IMR-90 (cell line): ENCODE measurements around the gene SPOCK3. TPM values are rescaled to one million over a fixed set of nuclear protein-coding genes. Genes with fewer than 3 reads are reported as not detected.

Experiments used
- ATAC-seq: fragments of 200-7000 bp; cut with Tn5 transposase; 2 replicates; pipeline ENCODE4 v1.9.1; 2020; ENCODE audit warnings: low read depth, mild to moderate bottlenecking, moderate library complexity
- BruUV-seq: library from RNA; stranded (reverse); fragments of 400-500 nt; replicated peaks from 2 replicates; lab custom pipeline; 2021; lab: Mats Ljungman, UMichigan
- CTCF ChIA-PET: fragments of 300-600 bp; formaldehyde crosslinking; extraction: SDS; loops from one replicate; lab custom pipeline; 2021; ENCODE audit warnings: antibody characterized with exemption; lab: Yijun Ruan, JAX
- POLR2A ChIA-PET: fragments of 300-600 bp; sonication (Branson Sonifier 250); formaldehyde crosslinking; loops from one replicate; lab custom pipeline; 2022; ENCODE audit warnings: antibody characterized with exemption; ENCODE audit not compliant: unreplicated experiment; lab: Charles Lee
- DNase-seq: peaks from one replicate; pipeline ENCODE4 v3.0.0; 2013
- H2AFZ ChIP-seq: replicated peaks from 2 replicates; pipeline ENCODE3; 2013; ENCODE audit warnings: low read length, mild to moderate bottlenecking; ENCODE audit not compliant: poor library complexity
- H2AK5ac ChIP-seq: 2 replicates; pipeline ENCODE4 v1.6.1; 2013; ENCODE audit warnings: low read depth, low read length, inconsistent platforms
- H2AK9ac ChIP-seq: replicated peaks from 2 replicates; pipeline ENCODE3; 2013; ENCODE audit warnings: mild to moderate bottlenecking, low read depth, low read length, moderate library complexity; ENCODE audit not compliant: poor library complexity
- H2BK120ac ChIP-seq: 2 replicates; pipeline ENCODE4 v1.6.1; 2013; ENCODE audit warnings: low read depth, low read length, inconsistent platforms
- H2BK15ac ChIP-seq: 3 replicates; pipeline ENCODE4 v1.6.1; 2013; ENCODE audit warnings: low read depth, low read length, inconsistent platforms
- H2BK20ac ChIP-seq: 2 replicates; pipeline ENCODE4 v1.6.1; 2013; ENCODE audit warnings: low read depth, mild to moderate bottlenecking, inconsistent platforms, low read length, moderate library complexity
- H2BK5ac ChIP-seq: 2 replicates; pipeline ENCODE4 v1.6.1; 2013; ENCODE audit warnings: mild to moderate bottlenecking, low read depth, low read length, inconsistent platforms; ENCODE audit not compliant: poor library complexity, severe bottlenecking
- H3K14ac ChIP-seq: replicated peaks from 2 replicates; pipeline ENCODE4 v1.6.1; 2013; ENCODE audit warnings: low read depth, low read length, inconsistent platforms
- H3K18ac ChIP-seq: 2 replicates; pipeline ENCODE4 v1.6.1; 2013; ENCODE audit warnings: low read depth, low read length, control low read depth
- H3K23ac ChIP-seq: 2 replicates; pipeline ENCODE4 v1.6.1; 2013; ENCODE audit warnings: low read depth, low read length, inconsistent platforms
- H3K27ac ChIP-seq: 2 replicates; pipeline ENCODE4 v1.5.1; 2013; ENCODE audit warnings: mild to moderate bottlenecking, control low read depth, low read length; ENCODE audit not compliant: insufficient read depth
- H3K27me3 ChIP-seq: 2 replicates; pipeline ENCODE4 v1.6.1; 2013; ENCODE audit warnings: low read length; ENCODE audit not compliant: control insufficient read depth, insufficient read depth
- H3K36me3 ChIP-seq: 2 replicates; pipeline ENCODE4 v1.6.1; 2013; ENCODE audit warnings: low read length, mixed read lengths; ENCODE audit not compliant: control insufficient read depth, insufficient read depth
- H3K4ac ChIP-seq: 2 replicates; pipeline ENCODE4 v1.6.1; 2013; ENCODE audit warnings: low read depth, low read length, inconsistent platforms
- H3K4me1 ChIP-seq: 2 replicates; pipeline ENCODE4 v1.6.1; 2013; ENCODE audit warnings: low read length, mixed read lengths; ENCODE audit not compliant: control insufficient read depth, insufficient read depth
- H3K4me2 ChIP-seq: 2 replicates; pipeline ENCODE4 v1.6.1; 2013; ENCODE audit warnings: low read depth, mild to moderate bottlenecking, control low read depth, low read length, moderate library complexity
- H3K4me3 ChIP-seq: 2 replicates; pipeline ENCODE4 v1.5.1; 2013; ENCODE audit warnings: low read depth, mild to moderate bottlenecking, control low read depth, low read length, moderate library complexity; ENCODE audit not compliant: insufficient read depth
- H3K56ac ChIP-seq: 2 replicates; pipeline ENCODE4 v1.6.1; 2013; ENCODE audit warnings: low read length, inconsistent platforms; ENCODE audit not compliant: insufficient read depth; ENCODE audit errors: extremely low read depth
- H3K79me1 ChIP-seq, 2 experiments: 2 replicates each; pipeline ENCODE4 v1.6.1; 2013; ENCODE audit warnings: low read length in 2 of 2, inconsistent platforms in 1 of 2, low read depth in 1 of 2
- H3K9ac ChIP-seq: 2 replicates; pipeline ENCODE4 v1.6.1; 2013; ENCODE audit warnings: low read depth, low read length, control low read depth
- H3K9me1 ChIP-seq: 2 replicates; pipeline ENCODE4 v1.6.1; 2013; ENCODE audit warnings: low read length, inconsistent platforms; ENCODE audit not compliant: insufficient read depth
- H3K9me3 ChIP-seq: 2 replicates; pipeline ENCODE4 v1.6.1; 2013; ENCODE audit warnings: low read length; ENCODE audit not compliant: control insufficient read depth, insufficient read depth
- H4K20me1 ChIP-seq: 2 replicates; pipeline ENCODE4 v1.6.1; 2013; ENCODE audit warnings: low read length, inconsistent platforms; ENCODE audit not compliant: insufficient read depth
- H4K5ac ChIP-seq: 2 replicates; pipeline ENCODE4 v1.6.1; 2013; ENCODE audit warnings: mild to moderate bottlenecking, low read depth, low read length, control low read depth
- H4K8ac ChIP-seq, 2 experiments: 2 replicates each; pipeline ENCODE4 v1.6.1; 2013; ENCODE audit warnings: low read depth in 2 of 2, low read length in 2 of 2, control low read depth in 1 of 2, inconsistent platforms in 1 of 2
- H4K91ac ChIP-seq: 2 replicates; pipeline ENCODE4 v1.6.1; 2013; ENCODE audit warnings: low read depth, low read length, inconsistent platforms; ENCODE audit not compliant: insufficient read depth
- BHLHE40 ChIP-seq: fragments of 150-350 bp; IDR thresholded peaks from 2 replicates; pipeline ENCODE4 v1.6.1; 2016; ENCODE audit warnings: mild to moderate bottlenecking, low read depth, low read length
- CEBPB ChIP-seq: IDR thresholded peaks from 2 replicates; pipeline ENCODE4 v1.6.1; 2012; ENCODE audit warnings: low read depth, low read length, improper control_type of control experiment
- CHD1 ChIP-seq: IDR thresholded peaks from 2 replicates; pipeline ENCODE4 v1.6.1; 2012; ENCODE audit warnings: low read depth, low read length, improper control_type of control experiment
- CTCF ChIP-seq: conservative IDR thresholded peaks from 2 replicates; pipeline ENCODE4 v1.5.1; 2012; ENCODE audit warnings: mild to moderate bottlenecking, low read depth, low read length, improper control_type of control experiment
- ELK1 ChIP-seq: fragments of 150-350 bp; IDR thresholded peaks from 2 replicates; pipeline ENCODE4 v1.6.1; 2016; ENCODE audit warnings: low read depth, mild to moderate bottlenecking, low read length, moderate library complexity, borderline replicate concordance
- FOS ChIP-seq: fragments of 150-350 bp; IDR thresholded peaks from 2 replicates; pipeline ENCODE4 v1.6.1; 2016; ENCODE audit warnings: low read depth, low read length
- MAFK ChIP-seq: IDR thresholded peaks from 2 replicates; pipeline ENCODE4 v1.6.1; 2012; ENCODE audit warnings: low read depth, low read length, improper control_type of control experiment
- MAZ ChIP-seq: IDR thresholded peaks from 2 replicates; pipeline ENCODE4 v1.6.1; 2012; ENCODE audit warnings: low read depth, mild to moderate bottlenecking, low read length, improper control_type of control experiment, moderate library complexity, borderline replicate concordance
- MXI1 ChIP-seq: IDR thresholded peaks from 2 replicates; pipeline ENCODE4 v1.6.1; 2012; ENCODE audit warnings: low read depth, mild to moderate bottlenecking, low read length, moderate library complexity, borderline replicate concordance
- NFE2L2 ChIP-seq: fragments of 150-350 bp; IDR thresholded peaks from 2 replicates; pipeline ENCODE4 v1.6.1; 2016; ENCODE audit warnings: low read depth, mild to moderate bottlenecking, low read length
- POLR2A ChIP-seq: IDR thresholded peaks from 2 replicates; pipeline ENCODE4 v1.6.1; 2012; ENCODE audit warnings: mild to moderate bottlenecking, low read depth, low read length
- RAD21 ChIP-seq: IDR thresholded peaks from 2 replicates; pipeline ENCODE4 v1.6.1; 2012; ENCODE audit warnings: low read length, improper control_type of control experiment
- RCOR1 ChIP-seq: IDR thresholded peaks from 2 replicates; pipeline ENCODE4 v1.6.1; 2012; ENCODE audit warnings: mild to moderate bottlenecking, low read length, improper control_type of control experiment; ENCODE audit not compliant: insufficient replicate concordance
- RFX5 ChIP-seq: IDR thresholded peaks from 2 replicates; pipeline ENCODE4 v1.8.0; 2012; ENCODE audit warnings: low read depth, mild to moderate bottlenecking, low read length, moderate library complexity
- SMC3 ChIP-seq: fragments of 150-350 bp; IDR thresholded peaks from 2 replicates; pipeline ENCODE4 v1.6.1; 2016; ENCODE audit warnings: low read depth, mild to moderate bottlenecking, antibody characterized with exemption, low read length, moderate library complexity
- USF2 ChIP-seq: fragments of 150-350 bp; IDR thresholded peaks from 2 replicates; pipeline ENCODE4 v1.6.1; 2017; ENCODE audit warnings: mild to moderate bottlenecking, antibody characterized with exemption, low read length, low read depth
- dilution Hi-C: fragments of 300-500 bp; cut with HindIII; formaldehyde crosslinking; loops from one replicate; pipeline ENCODE4 v1.14.3; 2018; ENCODE audit warnings: low sequenced_read_pairs; ENCODE audit not compliant: unreplicated experiment
- in situ Hi-C: fragments of 300-500 bp; cut with MboI; formaldehyde crosslinking; loops from 3 replicates; pipeline ENCODE4 v1.14.3; 2019; ENCODE audit warnings: low sequenced_read_pairs, inconsistent platforms, mixed read lengths
- intact Hi-C: fragments of 100-400 bp; cut with micrococcal nuclease; formaldehyde crosslinking; loops from 2 replicates; pipeline ENCODE4 v1.10.0; 2022
- polyA plus RNA-seq, 3 experiments: library from polyadenylated mRNA; depleted of rRNA; stranded (reverse); fragments of >200 nt; gene quantifications; 2 replicates each; pipeline ENCODE4 v1.2.3, GENCODE V29; 2012; ENCODE audit warnings: low replicate concordance in 1 of 3
- total RNA-seq: library from RNA; depleted of rRNA; stranded (reverse); fragments of >200 nt; gene quantifications from 2 replicates; pipeline ENCODE4 v1.2.3, GENCODE V29; 2012

Gene SPOCK3
- total and polyA plus RNA-seq, 2 of the 4 experiments (the other 2 are of a cell fraction), result not detected

GRCh38 chr4:167105857-167106256 is 128.4 kb downstream of the SPOCK3 start:
- TF ChIP-seq CTCF (no peak), RAD21 (no peak), MAZ (no peak), CHD1 (no peak), MAFK (no peak), BHLHE40 (no peak), NFE2L2 (no peak), SMC3 (no peak), FOS (no peak), CEBPB (no peak), USF2 (no peak), POLR2A (no peak), MXI1 (no peak), RCOR1 (no peak), ELK1 (no peak), RFX5 (no peak)
- H3K56ac ChIP-seq, result no peak overlapping the region
- no peak overlapping the region for H3K27ac ChIP-seq
- H3K4ac ChIP-seq, result no peak overlapping the region
- in situ Hi-C loops (no loop called here), intact Hi-C loops (no loop called here), dilution Hi-C loops (no loop called here)
- H2AFZ ChIP-seq, result no peak overlapping the region
- no TSS peak for BruUV-seq
- no peak overlapping the region for H2BK5ac ChIP-seq
- no peak overlapping the region for H3K23ac ChIP-seq
- POLR2A ChIA-PET, result no interaction called here
- H2BK120ac ChIP-seq, result no peak overlapping the region
- H4K5ac ChIP-seq, result no peak overlapping the region
- no peak overlapping the region for H3K14ac ChIP-seq
- H3K4me2 ChIP-seq, result no peak overlapping the region
- H3K4me3 ChIP-seq, result no peak overlapping the region
- no peaks in the 10 kb centered on the region for H3K27me3 ChIP-seq
- H4K8ac ChIP-seq, result no peak overlapping the region
- H3K18ac ChIP-seq, result no peak overlapping the region
- H2AK5ac ChIP-seq, result no peak overlapping the region
- no peak overlapping the region for H2AK9ac ChIP-seq
- H3K9me1 ChIP-seq, result no peaks in the 10 kb centered on the region
- CTCF ChIA-PET, result no interaction called here
- peaks cover 7% of the 10 kb centered on the region; the same call in 1 of the 2 replicates for H3K9me3 ChIP-seq
- no peak for DNase-seq
- no peak overlapping the region for H4K91ac ChIP-seq
- H3K79me1 ChIP-seq, result no peaks in the 10 kb centered on the region
- no peak overlapping the region for H2BK15ac ChIP-seq
- no peak overlapping the region for H3K9ac ChIP-seq
- H3K4me1 ChIP-seq, result no peaks in the 10 kb centered on the region
- H3K36me3 ChIP-seq, result no peaks in the 10 kb centered on the region
- no peaks in the 10 kb centered on the region for H4K20me1 ChIP-seq
- H2BK20ac ChIP-seq, result no peak overlapping the region
- ATAC-seq, result no peak
